Caco-2 (cell line): ENCODE results near the gene RASAL3. TPM values are rescaled to one million over a fixed set of nuclear protein-coding genes. Genes with fewer than 3 reads are reported as not detected.

Source experiments
- Bru-seq: library from RNA; stranded (reverse); fragments of 400-500 nt; gene quantifications from one replicate; lab custom pipeline; 2021; lab: Mats Ljungman, UMichigan
- BruChase-seq, 2 experiments: library from RNA; stranded (reverse); fragments of 400-500 nt; gene quantifications; one replicate each; lab custom pipeline; 2021; lab: Mats Ljungman, UMichigan
- BruUV-seq: library from RNA; stranded (reverse); fragments of 400-500 nt; replicated peaks from 2 replicates; lab custom pipeline; 2021; lab: Mats Ljungman, UMichigan
- CTCF ChIA-PET: fragments of 300-600 bp; sonication (Branson Sonifier 250); formaldehyde crosslinking; loops from one replicate; lab custom pipeline; 2022; ENCODE audit warnings: antibody characterized with exemption; lab: Charles Lee
- POLR2A ChIA-PET: fragments of 300-600 bp; sonication (Branson Sonifier 250); formaldehyde crosslinking; loops from one replicate; lab custom pipeline; 2022; ENCODE audit warnings: antibody characterized with exemption; lab: Charles Lee
- DNase-seq, 2 experiments: peaks; one replicate each; pipeline versions ENCODE4 v3.0.0 to v3.0.0-alpha.2; 2020 to 2022
- H3K27me3 ChIP-seq: replicated peaks from 2 replicates; pipeline ENCODE4 v1.6.0; 2011; ENCODE audit warnings: low read length; ENCODE audit not compliant: control insufficient read depth, insufficient read depth
- H3K36me3 ChIP-seq: 2 replicates; pipeline ENCODE4 v1.5.1; 2011; ENCODE audit warnings: low read length; ENCODE audit not compliant: control insufficient read depth, insufficient read depth
- H3K4me1 ChIP-seq: fragments of 250-450 bp; sonication (Bioruptor Pico); 2 replicates; pipeline ENCODE4 v1.5.1; 2020; ENCODE audit warnings: mild to moderate bottlenecking
- H3K4me3 ChIP-seq: 2 replicates; pipeline ENCODE4 v1.5.1; 2011; ENCODE audit warnings: low read depth, mild to moderate bottlenecking, control low read depth, low read length
- H3K9me3 ChIP-seq: fragments of 250-450 bp; sonication (Bioruptor Pico); 2 replicates; pipeline ENCODE4 v1.5.1; 2020; ENCODE audit warnings: mild to moderate bottlenecking, moderate library complexity
- H3K27ac Mint-ChIP-seq: one replicate; pipeline ENCODE4 v1.8.0; 2022; ENCODE audit warnings: mixed read lengths; ENCODE audit not compliant: unreplicated experiment
- H3K27me3 Mint-ChIP-seq: one replicate; pipeline ENCODE4 v1.8.0; 2022; ENCODE audit warnings: mixed read lengths; ENCODE audit not compliant: insufficient read depth, unreplicated experiment
- H3K36me3 Mint-ChIP-seq: one replicate; pipeline ENCODE4 v1.8.0; 2022; ENCODE audit warnings: mild to moderate bottlenecking, mixed read lengths; ENCODE audit not compliant: insufficient read depth, unreplicated experiment
- H3K4me1 Mint-ChIP-seq: one replicate; pipeline ENCODE4 v1.8.0; 2022; ENCODE audit warnings: low read depth, mixed read lengths; ENCODE audit not compliant: unreplicated experiment
- H3K4me3 Mint-ChIP-seq: one replicate; pipeline ENCODE4 v1.8.0; 2022; ENCODE audit warnings: mild to moderate bottlenecking, moderate library complexity, mixed read lengths; ENCODE audit not compliant: unreplicated experiment
- H3K9me3 Mint-ChIP-seq: one replicate; pipeline ENCODE4 v1.8.0; 2022; ENCODE audit warnings: mixed read lengths; ENCODE audit not compliant: unreplicated experiment
- CTCF ChIP-seq, 2 experiments: fragments of 200-600 bp in 1 of 2; IDR thresholded peaks; 1 replicate in 1 of 2; 2 replicates in 1 of 2; pipeline versions ENCODE4 v1.5.1 to v1.8.0; 2011 to 2022; ENCODE audit warnings: antibody characterized with exemption in 1 of 2, control low read depth in 1 of 2, inconsistent platforms in 1 of 2, low read depth in 1 of 2, low read length in 1 of 2, mild to moderate bottlenecking in 1 of 2, moderate library complexity in 1 of 2; ENCODE audit not compliant: insufficient read depth in 1 of 2, severe bottlenecking in 1 of 2, unreplicated experiment in 1 of 2
- intact Hi-C: fragments of 100-400 bp; cut with micrococcal nuclease; formaldehyde crosslinking; loops from one replicate; pipeline ENCODE4 v1.10.0; 2022; ENCODE audit not compliant: unreplicated experiment
- long read RNA-seq: library from polyadenylated mRNA; stranded (forward); transcript quantifications from one replicate; pipeline ENCODE4 v2.0.0, GENCODE V29; 2022
- total RNA-seq: library from RNA; stranded (reverse); gene quantifications from 2 replicates; pipeline ENCODE4 v1.2.3, GENCODE V29; 2022

RASAL3 gene
- total RNA-seq: not detected in 2 replicates
- not detected for Bru-seq, nascent RNA
- BruChase-seq, experiment 1, labeled RNA remaining after a 2-hour chase: not detected
- BruChase-seq, experiment 2, labeled RNA remaining after a 6-hour chase: not detected
- long read RNA-seq: 0 reads

GRCh38 chr19:15464394-15465385 lies at the start of gene RASAL3:
Gene RASAL3, minus strand, starts transcription at chr19:15464544. Its CDS starts 186 bp downstream, at chr19:15464358.
- H3K27me3 ChIP-seq: no peaks in the 10 kb centered on the region
- TF ChIP-seq CTCF (IDR thresholded peaks at IDR 0.05; ENCODE audit: insufficient read depth in 1 of 2, low read depth in 1 of 2, low read length in 1 of 2, severe bottlenecking in 1 of 2, unreplicated experiment in 1 of 2): no peak
- intact Hi-C loops: no loop called here
- no peak for DNase-seq
- peaks cover 11% of the 10 kb centered on the region for H3K4me1 Mint-ChIP-seq
- BruUV-seq: no TSS peak
- POLR2A ChIA-PET: no interaction called here
- H3K4me1 ChIP-seq: peaks cover 4% of the 10 kb centered on the region; the same call in 1 of the 2 replicates
- H3K27ac Mint-ChIP-seq: no peak within 1 kb of the TSS
- peaks cover 6% of the 10 kb centered on the region for H3K36me3 Mint-ChIP-seq
- H3K4me3 ChIP-seq: no peak within 1 kb of the TSS
- H3K9me3 Mint-ChIP-seq: no peaks in the 10 kb centered on the region
- H3K4me3 Mint-ChIP-seq: no peak within 1 kb of the TSS
- H3K27me3 Mint-ChIP-seq: peaks cover 2% of the 10 kb centered on the region
- H3K36me3 ChIP-seq: no peaks in the 10 kb centered on the region
- CTCF ChIA-PET: no interaction called here
- H3K9me3 ChIP-seq: no peaks in the 10 kb centered on the region

DNA sequence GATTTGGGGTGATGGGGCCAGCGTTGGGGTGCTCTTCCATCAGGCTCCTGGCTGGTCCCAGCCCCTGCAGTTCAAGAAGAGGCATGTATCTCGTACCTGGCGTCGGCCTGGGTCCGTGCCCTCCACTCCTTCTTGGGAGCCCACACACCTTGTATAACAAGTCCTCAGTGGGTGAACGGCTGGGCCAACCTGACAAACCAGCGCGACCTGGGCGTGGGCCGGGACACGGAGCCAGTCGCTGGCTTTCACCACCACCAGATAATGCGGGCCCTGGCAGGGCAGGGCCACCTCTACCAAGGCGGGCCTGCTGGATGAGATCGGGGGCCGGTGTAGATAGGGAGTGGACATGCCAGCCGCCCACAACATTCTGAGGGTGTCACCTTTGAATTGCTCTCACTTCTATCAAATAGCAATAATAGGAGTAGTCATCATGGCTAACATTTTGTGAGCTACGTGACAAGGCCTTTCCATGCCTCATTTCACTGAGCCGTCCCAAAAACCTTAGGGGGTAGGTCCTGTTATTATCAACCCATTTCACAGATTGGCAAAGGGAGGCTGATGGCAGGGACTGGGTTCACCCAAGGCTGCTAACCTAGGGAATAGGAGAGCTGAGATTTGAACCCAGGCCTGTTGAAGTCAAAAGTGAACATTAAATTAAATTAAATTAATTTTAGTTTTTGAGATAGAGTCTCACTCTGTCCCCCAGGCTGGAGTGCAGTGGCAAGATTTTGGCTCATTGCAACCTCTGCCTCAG lies 47.5 kb upstream of the RASAL3 start:
- BruUV-seq: no TSS peak
- Histone ChIP-seq H3K4me1 (no peaks in the 10 kb centered on the region), H3K9me3 (no peaks in the 10 kb centered on the region), H3K36me3 (no peaks in the 10 kb centered on the region), H3K4me3 (no peak overlapping the region), H3K27me3 (no peaks in the 10 kb centered on the region; the same call in 1 of the 2 replicates)
- Mint-ChIP-seq H3K36me3 (no peaks in the 10 kb centered on the region), H3K4me1 (no peaks in the 10 kb centered on the region), H3K27me3 (peaks cover 21% of the 10 kb centered on the region), H3K4me3 (no peak overlapping the region), H3K9me3 (peaks cover 9% of the 10 kb centered on the region), H3K27ac (no peak overlapping the region)
- POLR2A ChIA-PET: no interaction called here
- DNase-seq: no peak
- CTCF ChIA-PET: no interaction called here
- no peak for TF ChIP-seq CTCF (IDR thresholded peaks at IDR 0.05; ENCODE audit: insufficient read depth in 1 of 2, low read depth in 1 of 2, low read length in 1 of 2, severe bottlenecking in 1 of 2, unreplicated experiment in 1 of 2)
- intact Hi-C loops: no loop called here
